Stimulated activated CD4-positive, alpha-beta T cell treated with anti-CD3 and anti-CD28 coated beads, Interleukin-12 subunit alpha, Interleukin-12 subunit beta, amount 100 ng/mL, for 4 hours (primary cell): ENCODE measurements around the gene SHANK1.
"Not testable (repeated sequence)": the region's sequence is repeated elsewhere in the genome, so short reads cannot be mapped to it uniquely, and the experiment has no call there.

ENCODE experiments used
- DNase-seq: peaks from one replicate; pipeline ENCODE4 v3.0.0-alpha.2; 2020

The SHANK1 gene

GRCh38 chr19:50628146-50628545 is 91.5 kb downstream of the SHANK1 start:
- no peak for DNase-seq

- DNase-seq: no peak
Measured at GRCh38 chr19:50626795-50627194, 92.8 kb downstream of the SHANK1 start.

GRCh38 chr19:50626011-50626410 is 93.6 kb downstream of the SHANK1 start:
- DNase-seq: no peak

- no peak for DNase-seq
Measured at GRCh38 chr19:50624949-50625600, 94.5 kb downstream of the SHANK1 start.

- DNase-seq: not testable (repeated sequence)
Measured at GRCh38 chr19:50620394-50620906, 99.2 kb downstream of the SHANK1 start.

- DNase-seq: not testable (repeated sequence)
Measured at GRCh38 chr19:50619184-50619583, 100.4 kb downstream of the SHANK1 start.

- DNase-seq: not testable (repeated sequence)
Measured at GRCh38 chr19:50618379-50618778, 101.2 kb downstream of the SHANK1 start.

GRCh38 chr19:50612504-50613404 is 106.8 kb downstream of the SHANK1 start:
- not testable (repeated sequence) for DNase-seq
